ENCODE measurements around the gene COPE.

COPE gene

DNA sequence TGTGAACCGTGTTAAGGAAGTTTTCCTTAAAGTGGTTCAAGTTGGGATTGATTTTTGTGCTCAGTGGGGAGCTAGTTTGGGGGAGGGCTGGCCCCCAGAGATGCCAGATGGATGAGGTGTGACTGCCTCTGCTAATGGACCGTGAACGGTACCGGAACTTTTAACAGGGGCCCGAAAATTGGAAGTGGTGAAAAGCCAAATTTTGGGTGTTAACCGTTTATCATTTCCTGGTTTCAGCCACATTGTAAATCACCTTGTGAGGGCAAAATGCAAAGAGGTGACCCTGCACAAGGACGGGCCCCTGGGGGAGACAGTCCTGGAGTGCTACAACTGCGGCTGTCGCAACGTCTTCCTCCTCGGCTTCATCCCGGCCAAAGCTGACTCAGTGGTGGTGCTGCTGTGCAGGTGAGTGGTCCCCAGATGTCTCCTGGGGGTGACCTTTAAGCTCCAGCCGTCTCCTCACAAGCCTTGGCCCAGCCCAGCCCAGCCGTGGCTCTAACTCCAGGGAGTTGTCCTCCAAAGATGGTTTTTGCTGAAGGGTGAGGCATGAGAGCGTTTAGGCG, 69.3 kb downstream of the COPE start:
- peaks cover 79% of the 10 kb centered on the region for H3K36me3 ChIP-seq (replicated peaks; ENCODE audit: low read depth, low read length)
- H3K27me3 ChIP-seq (ENCODE audit: low read depth, low read length) = no peaks in the 10 kb centered on the region
- peaks cover 72% of the 10 kb centered on the region for H3K79me2 ChIP-seq (ENCODE audit: low read length)
- H3K4me2 ChIP-seq (ENCODE audit: low read length) = peak overlapping the region; percentile 62
- H3K27ac ChIP-seq (ENCODE audit: low read length) = peak overlapping the region; percentile 46
- no peaks in the 10 kb centered on the region for H3K9me3 ChIP-seq (ENCODE audit: insufficient read depth, low read length)
- peak overlapping the region; percentile 20; the same call in 1 of the 2 replicates for H3K4me3 ChIP-seq (ENCODE audit: low read length)
- H3K9ac ChIP-seq (ENCODE audit: low read length) = peak overlapping the region; percentile 23; the same call in 1 of the 2 replicates
- H4K20me1 ChIP-seq (ENCODE audit: insufficient read depth, low read length) = peaks cover 77% of the 10 kb centered on the region
- no peak overlapping the region for H2AFZ ChIP-seq (ENCODE audit: low read depth, low read length)
- peaks cover 29% of the 10 kb centered on the region for H3K4me1 ChIP-seq (ENCODE audit: low read length)
- TF ChIP-seq, protein P1, sequence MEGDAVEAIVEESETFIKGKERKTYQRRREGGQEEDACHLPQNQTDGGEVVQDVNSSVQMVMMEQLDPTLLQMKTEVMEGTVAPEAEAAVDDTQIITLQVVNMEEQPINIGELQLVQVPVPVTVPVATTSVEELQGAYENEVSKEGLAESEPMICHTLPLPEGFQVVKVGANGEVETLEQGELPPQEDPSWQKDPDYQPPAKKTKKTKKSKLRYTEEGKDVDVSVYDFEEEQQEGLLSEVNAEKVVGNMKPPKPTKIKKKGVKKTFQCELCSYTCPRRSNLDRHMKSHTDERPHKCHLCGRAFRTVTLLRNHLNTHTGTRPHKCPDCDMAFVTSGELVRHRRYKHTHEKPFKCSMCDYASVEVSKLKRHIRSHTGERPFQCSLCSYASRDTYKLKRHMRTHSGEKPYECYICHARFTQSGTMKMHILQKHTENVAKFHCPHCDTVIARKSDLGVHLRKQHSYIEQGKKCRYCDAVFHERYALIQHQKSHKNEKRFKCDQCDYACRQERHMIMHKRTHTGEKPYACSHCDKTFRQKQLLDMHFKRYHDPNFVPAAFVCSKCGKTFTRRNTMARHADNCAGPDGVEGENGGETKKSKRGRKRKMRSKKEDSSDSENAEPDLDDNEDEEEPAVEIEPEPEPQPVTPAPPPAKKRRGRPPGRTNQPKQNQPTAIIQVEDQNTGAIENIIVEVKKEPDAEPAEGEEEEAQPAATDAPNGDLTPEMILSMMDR (IDR thresholded peaks at IDR 0.05; ENCODE audit: low read depth, low read length) = no peak
- no peak for TF ChIP-seq EZH2phosphoT487 (IDR thresholded peaks at IDR 0.05; ENCODE audit: low read depth)

Measured in OCI-LY3 (cell line).